NCI-H446 treated with DMSO at 0.1 percent for 48 hours (cell line): Measurements from ENCODE around the gene EMILIN2.
"Not testable (repeated sequence)": the region's sequence is repeated elsewhere in the genome, so short reads cannot be mapped to it uniquely, and the experiment has no call there.

Experiments
- DNase-seq: peaks from one replicate; lab custom pipeline; 2025; lab: John Stamatoyannopoulos, UW

EMILIN2 gene

GRCh38 chr18:2845172-2845571 lies 1.6 kb upstream of the EMILIN2 start:
- DNase-seq = no peak

GRCh38 chr18:2847317-2848246 lies 776 bp downstream of the EMILIN2 start:
- no peak for DNase-seq

GRCh38 chr18:2848247-2849246 lies 1.7 kb downstream of the EMILIN2 start:
- DNase-seq = no peak

- no peak for DNase-seq
Observed at GRCh38 chr18:2850816-2851215, 4.0 kb downstream of the EMILIN2 start.

- no peak for DNase-seq
Observed at GRCh38 chr18:2851771-2852170, 5.0 kb downstream of the EMILIN2 start.

- not testable (repeated sequence) for DNase-seq
Observed at GRCh38 chr18:2852460-2852859, 5.7 kb downstream of the EMILIN2 start.

- DNase-seq = no peak
Observed at GRCh38 chr18:2853173-2853925, 6.5 kb downstream of the EMILIN2 start.

- no peak for DNase-seq
Observed at GRCh38 chr18:2853926-2854664, 7.3 kb downstream of the EMILIN2 start.

GRCh38 chr18:2854875-2855274 lies 8.1 kb downstream of the EMILIN2 start:
- DNase-seq = no peak

GRCh38 chr18:2855560-2856350 lies 8.9 kb downstream of the EMILIN2 start:
- no peak for DNase-seq

GRCh38 chr18:2856547-2857170 lies 9.9 kb downstream of the EMILIN2 start:
- DNase-seq = no peak

- DNase-seq = no peak
Observed at GRCh38 chr18:2857491-2858131, 10.8 kb downstream of the EMILIN2 start.

GRCh38 chr18:2860397-2860796 lies 13.6 kb downstream of the EMILIN2 start:
- not testable (repeated sequence) for DNase-seq

- not testable (repeated sequence) for DNase-seq
Observed at GRCh38 chr18:2863997-2864396, 17.2 kb downstream of the EMILIN2 start.

- DNase-seq = not testable (repeated sequence)
Observed at GRCh38 chr18:2866465-2866864, 19.7 kb downstream of the EMILIN2 start.

- DNase-seq = no peak
Observed at GRCh38 chr18:2869207-2869606, 22.4 kb downstream of the EMILIN2 start.

GRCh38 chr18:2871111-2871720 lies 24.4 kb downstream of the EMILIN2 start:
- DNase-seq = no peak

GRCh38 chr18:2872095-2872494 lies 25.3 kb downstream of the EMILIN2 start:
- no peak for DNase-seq

- DNase-seq = no peak
Observed at GRCh38 chr18:2874765-2875164, 28.0 kb downstream of the EMILIN2 start.
